ENCODE data around the gene PNMA1. TPM values are rescaled to one million over a fixed set of nuclear protein-coding genes. Genes with fewer than 3 reads are reported as not detected.

Gene PNMA1
- total and polyA plus RNA-seq, 9 of the 15 experiments (the other 6 are each of a cell fraction or from before 2014, with no cell fraction given): 1.7 to 26.4 (median 8.7) TPM

GRCh38 chr14:73759714-73760597 lies 45.8 kb upstream of the PNMA1 start (continued):
- TF ChIP-seq, protein P1, sequence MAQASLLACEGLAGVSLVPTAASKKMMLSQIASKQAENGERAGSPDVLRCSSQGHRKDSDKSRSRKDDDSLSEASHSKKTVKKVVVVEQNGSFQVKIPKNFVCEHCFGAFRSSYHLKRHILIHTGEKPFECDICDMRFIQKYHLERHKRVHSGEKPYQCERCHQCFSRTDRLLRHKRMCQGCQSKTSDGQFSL (CRISPR knock-in tag; IDR thresholded peaks at IDR 0.05): peak; percentile 60; the same call in 1 of the 2 replicates
- TF ChIP-seq, protein P1 (tag; IDR thresholded peaks at IDR 0.05): no peak
- no peak for TF ChIP-seq ZNF134 (CRISPR knock-in tag; conservative IDR thresholded peaks at IDR 0.05)
- TF ChIP-seq PRDM10 (IDR thresholded peaks at IDR 0.05; ENCODE audit: partially characterized antibody): no peak
- TF ChIP-seq CTBP1 (IDR thresholded peaks at IDR 0.05; ENCODE audit: borderline replicate concordance): peak; percentile 86
- TF ChIP-seq PHF8 (IDR thresholded peaks at IDR 0.05; ENCODE audit: borderline replicate concordance, low read length): peak; percentile 42; the same call in 1 of the 2 replicates
- TF ChIP-seq ZNF395 (CRISPR knock-in tag; IDR thresholded peaks at IDR 0.05): peak; percentile 27; the same call in 1 of the 2 replicates
- no peak for TF ChIP-seq PHTF2 (CRISPR knock-in tag; IDR thresholded peaks at IDR 0.05)
- TF ChIP-seq, protein P2, sequence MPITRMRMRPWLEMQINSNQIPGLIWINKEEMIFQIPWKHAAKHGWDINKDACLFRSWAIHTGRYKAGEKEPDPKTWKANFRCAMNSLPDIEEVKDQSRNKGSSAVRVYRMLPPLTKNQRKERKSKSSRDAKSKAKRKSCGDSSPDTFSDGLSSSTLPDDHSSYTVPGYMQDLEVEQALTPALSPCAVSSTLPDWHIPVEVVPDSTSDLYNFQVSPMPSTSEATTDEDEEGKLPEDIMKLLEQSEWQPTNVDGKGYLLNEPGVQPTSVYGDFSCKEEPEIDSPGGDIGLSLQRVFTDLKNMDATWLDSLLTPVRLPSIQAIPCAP (CRISPR knock-in tag; IDR thresholded peaks at IDR 0.05; ENCODE audit: borderline replicate concordance): no peak
- TF ChIP-seq POLR2AphosphoS2 (IDR thresholded peaks at IDR 0.05; ENCODE audit: low read length): no peak
- no peak for TF ChIP-seq TEAD2 (tag; IDR thresholded peaks at IDR 0.05)
- TF ChIP-seq HDAC6 (IDR thresholded peaks at IDR 0.05; ENCODE audit: low read depth, low read length): no peak
- TF ChIP-seq RBM39 (optimal IDR thresholded peaks at IDR 0.05; ENCODE audit: low read depth, low read length): no peak
- TF ChIP-seq, protein P3, sequence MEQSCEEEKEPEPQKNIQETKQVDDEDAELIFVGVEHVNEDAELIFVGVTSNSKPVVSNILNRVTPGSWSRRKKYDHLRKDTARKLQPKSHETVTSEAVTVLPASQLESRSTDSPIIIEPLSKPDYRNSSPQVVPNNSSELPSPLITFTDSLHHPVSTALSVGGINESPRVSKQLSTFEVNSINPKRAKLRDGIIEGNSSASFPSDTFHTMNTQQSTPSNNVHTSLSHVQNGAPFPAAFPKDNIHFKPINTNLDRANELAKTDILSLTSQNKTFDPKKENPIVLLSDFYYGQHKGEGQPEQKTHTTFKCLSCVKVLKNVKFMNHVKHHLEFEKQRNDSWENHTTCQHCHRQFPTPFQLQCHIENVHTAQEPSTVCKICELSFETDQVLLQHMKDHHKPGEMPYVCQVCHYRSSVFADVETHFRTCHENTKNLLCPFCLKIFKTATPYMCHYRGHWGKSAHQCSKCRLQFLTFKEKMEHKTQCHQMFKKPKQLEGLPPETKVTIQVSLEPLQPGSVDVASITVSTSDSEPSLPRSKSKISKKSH (CRISPR knock-in tag; IDR thresholded peaks at IDR 0.05): no peak
- no peak for TF ChIP-seq HSF4 (CRISPR knock-in tag; IDR thresholded peaks at IDR 0.05; ENCODE audit: borderline replicate concordance)
- TF ChIP-seq ZC3H4 (CRISPR knock-in tag; IDR thresholded peaks at IDR 0.05; ENCODE audit: borderline replicate concordance): no peak
- no peak for TF ChIP-seq EWSR1 (IDR thresholded peaks at IDR 0.05; ENCODE audit: borderline replicate concordance, low read depth, partially characterized antibody)
- peak; percentile 78 for TF ChIP-seq BHLHE40 (IDR thresholded peaks at IDR 0.05; ENCODE audit: low read length)
